ENCODE results near the gene AFDN.

AFDN gene

DNA sequence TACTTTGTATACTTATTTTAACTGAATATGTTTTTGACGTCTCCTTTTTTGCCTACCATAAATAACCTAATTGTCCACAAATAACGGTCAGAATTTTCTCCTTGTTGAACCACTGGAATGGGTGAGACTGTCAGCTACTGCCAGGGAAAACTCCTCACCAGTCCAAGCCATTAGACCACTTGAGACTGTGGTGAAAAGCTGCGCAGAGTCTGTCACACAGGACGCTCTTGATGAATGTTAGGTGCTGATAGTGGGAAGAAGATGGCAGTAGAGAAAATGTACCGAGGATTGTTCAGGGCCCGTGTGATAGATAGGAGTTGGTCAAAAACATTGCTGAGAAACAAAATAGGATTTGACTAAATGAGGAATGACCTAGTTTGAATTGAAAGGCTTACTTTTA is 95.1 kb downstream of the AFDN start:
- POLR2A ChIA-PET = no interaction called here
- TF ChIP-seq ARNT (IDR thresholded peaks at IDR 0.05) (no peak), ZNF384 (IDR thresholded peaks at IDR 0.05) (no peak), LEF1 (IDR thresholded peaks at IDR 0.05; ENCODE audit: borderline replicate concordance) (no peak), L3MBTL2 (conservative IDR thresholded peaks at IDR 0.05) (no peak), BHLHE40 (IDR thresholded peaks at IDR 0.05; ENCODE audit: borderline replicate concordance) (no peak), CTBP1 (IDR thresholded peaks at IDR 0.05; ENCODE audit: borderline replicate concordance) (no peak), FOXM1 (IDR thresholded peaks at IDR 0.05; ENCODE audit: borderline replicate concordance) (no peak), FOXA1 (IDR thresholded peaks at IDR 0.05) (no peak), SP1 (IDR thresholded peaks at IDR 0.05) (no peak), HDGF (IDR thresholded peaks at IDR 0.05; ENCODE audit: borderline replicate concordance) (no peak)
- TF ChIP-seq, protein P1, sequence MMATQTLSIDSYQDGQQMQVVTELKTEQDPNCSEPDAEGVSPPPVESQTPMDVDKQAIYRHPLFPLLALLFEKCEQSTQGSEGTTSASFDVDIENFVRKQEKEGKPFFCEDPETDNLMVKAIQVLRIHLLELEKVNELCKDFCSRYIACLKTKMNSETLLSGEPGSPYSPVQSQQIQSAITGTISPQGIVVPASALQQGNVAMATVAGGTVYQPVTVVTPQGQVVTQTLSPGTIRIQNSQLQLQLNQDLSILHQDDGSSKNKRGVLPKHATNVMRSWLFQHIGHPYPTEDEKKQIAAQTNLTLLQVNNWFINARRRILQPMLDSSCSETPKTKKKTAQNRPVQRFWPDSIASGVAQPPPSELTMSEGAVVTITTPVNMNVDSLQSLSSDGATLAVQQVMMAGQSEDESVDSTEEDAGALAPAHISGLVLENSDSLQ (IDR thresholded peaks at IDR 0.05) = no peak
- DNase-seq (ENCODE audit: extremely low spot score) = no peak
- CTCF ChIA-PET = no interaction called here

DNA sequence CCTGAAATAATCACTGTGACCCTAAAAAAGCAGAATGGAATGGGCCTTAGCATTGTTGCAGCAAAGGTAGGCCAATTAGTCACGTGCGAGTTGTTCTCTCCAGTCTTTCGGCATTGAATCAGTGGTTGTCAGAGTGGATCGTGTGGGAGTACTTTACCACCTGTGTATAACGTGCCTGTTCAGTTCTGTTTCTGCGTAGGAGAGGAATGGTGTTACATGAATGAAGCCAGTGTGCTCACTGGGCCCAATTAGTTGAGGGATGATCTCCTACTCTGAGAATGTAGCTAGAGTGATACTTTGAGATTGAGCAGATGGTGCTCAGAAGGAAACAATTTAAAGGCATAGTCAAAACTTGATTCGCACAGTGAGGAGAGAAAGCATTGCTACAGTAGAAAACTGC is 98.3 kb downstream of the AFDN start:
- DNase-seq (ENCODE audit: extremely low spot score) = no peak
- ChIA-PET CTCF (no interaction called here), POLR2A (no interaction called here)
- TF ChIP-seq BHLHE40 (IDR thresholded peaks at IDR 0.05; ENCODE audit: borderline replicate concordance) = no peak
- no peak for TF ChIP-seq SP1 (IDR thresholded peaks at IDR 0.05)
- TF ChIP-seq, protein P1 (IDR thresholded peaks at IDR 0.05) = no peak
- TF ChIP-seq NFRKB (IDR thresholded peaks at IDR 0.05) = no peak

DNA sequence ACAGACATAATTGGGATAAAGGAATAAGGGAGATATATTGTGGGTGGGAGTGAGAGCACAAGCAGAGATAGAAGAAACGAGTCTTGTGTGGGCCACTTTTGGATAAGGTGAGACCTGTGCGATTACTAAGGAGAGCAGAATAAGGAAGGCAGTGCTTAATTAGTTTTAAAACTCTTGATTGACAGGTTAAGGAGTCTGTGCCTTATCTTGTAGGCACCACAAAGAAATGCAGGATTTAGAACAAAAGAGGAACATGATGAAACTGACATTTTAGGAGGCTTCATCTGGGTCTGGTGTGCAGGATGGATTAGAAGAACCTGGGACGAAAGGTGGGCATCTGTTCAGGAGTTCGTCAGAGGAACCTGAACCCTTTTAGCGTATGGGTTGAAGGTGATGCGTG is 100.5 kb downstream of the AFDN start:
- TF ChIP-seq SP1 (IDR thresholded peaks at IDR 0.05) = no peak
- TF ChIP-seq, protein P1 (IDR thresholded peaks at IDR 0.05) = peak; percentile 62
- ChIA-PET CTCF (no interaction called here), POLR2A (no interaction called here)
- DNase-seq (ENCODE audit: extremely low spot score) = no peak

DNA sequence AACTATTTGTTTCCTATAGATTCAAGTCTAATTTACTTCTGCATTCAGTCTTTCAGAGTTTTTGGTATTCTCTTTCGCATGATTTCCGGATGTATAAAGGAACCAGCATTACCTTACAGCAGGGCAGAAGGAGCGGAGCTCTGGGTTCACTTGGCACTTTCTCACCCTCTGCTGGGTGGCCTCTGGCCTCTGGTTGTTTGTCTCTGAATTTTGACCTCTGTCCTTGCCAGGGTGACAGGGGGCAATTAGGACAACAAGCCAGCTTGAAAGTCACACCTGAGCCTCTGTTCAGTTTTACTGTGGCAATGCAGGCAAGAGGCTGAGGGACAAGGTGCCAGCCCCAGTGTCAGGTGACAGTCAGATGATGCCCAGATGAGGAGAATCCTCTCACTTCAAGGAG is 101.4 kb downstream of the AFDN start:
- TF ChIP-seq ZNF384 (IDR thresholded peaks at IDR 0.05) = no peak
- TF ChIP-seq ELF4 (IDR thresholded peaks at IDR 0.05) = no peak
- TF ChIP-seq FOXA1 (IDR thresholded peaks at IDR 0.05) = no peak
- TF ChIP-seq SP1 (IDR thresholded peaks at IDR 0.05) = no peak
- TF ChIP-seq FOXM1 (IDR thresholded peaks at IDR 0.05; ENCODE audit: borderline replicate concordance) = no peak
- no peak for TF ChIP-seq ARNT (IDR thresholded peaks at IDR 0.05)
- TF ChIP-seq TARDBP (IDR thresholded peaks at IDR 0.05) = no peak
- CTCF ChIA-PET = no interaction called here
- POLR2A ChIA-PET = no interaction called here
- DNase-seq (ENCODE audit: extremely low spot score) = no peak

DNA sequence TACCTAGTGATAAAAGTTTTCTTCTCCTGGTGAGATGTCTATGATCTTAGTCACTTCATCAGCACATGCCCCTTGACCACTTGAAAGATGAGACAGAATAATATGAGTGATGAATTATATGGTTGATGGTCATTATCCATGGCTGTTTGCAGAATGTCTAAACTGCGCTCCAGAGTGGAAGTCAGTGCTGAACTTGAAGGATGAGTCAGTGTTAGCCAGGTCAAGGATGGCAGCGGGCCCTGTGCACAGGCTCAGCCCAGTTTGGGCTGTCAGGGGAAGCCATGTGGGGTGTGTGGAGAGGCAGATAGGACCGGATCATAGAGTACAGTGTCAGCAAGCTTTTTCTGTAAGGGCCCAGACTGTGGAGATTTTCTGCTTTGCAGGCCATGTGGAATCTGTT is 103.6 kb downstream of the AFDN start:
- TF ChIP-seq SUZ12 (IDR thresholded peaks at IDR 0.05) (no peak), ELF4 (IDR thresholded peaks at IDR 0.05) (no peak), LEF1 (IDR thresholded peaks at IDR 0.05; ENCODE audit: borderline replicate concordance) (no peak), TARDBP (IDR thresholded peaks at IDR 0.05) (no peak), SP1 (IDR thresholded peaks at IDR 0.05) (no peak), FOXK2 (IDR thresholded peaks at IDR 0.05) (no peak), BHLHE40 (IDR thresholded peaks at IDR 0.05; ENCODE audit: borderline replicate concordance) (no peak), ARNT (IDR thresholded peaks at IDR 0.05) (no peak), FOXA1 (IDR thresholded peaks at IDR 0.05) (no peak), FOXM1 (IDR thresholded peaks at IDR 0.05; ENCODE audit: borderline replicate concordance) (no peak), L3MBTL2 (conservative IDR thresholded peaks at IDR 0.05) (no peak), CTBP1 (IDR thresholded peaks at IDR 0.05; ENCODE audit: borderline replicate concordance) (no peak), ZNF384 (IDR thresholded peaks at IDR 0.05) (no peak), HDGF (IDR thresholded peaks at IDR 0.05; ENCODE audit: borderline replicate concordance) (no peak), NFRKB (IDR thresholded peaks at IDR 0.05) (no peak)
- TF ChIP-seq, protein P1 (IDR thresholded peaks at IDR 0.05) = no peak
- no peak for DNase-seq (ENCODE audit: extremely low spot score)
- ChIA-PET POLR2A (no interaction called here), CTCF (no interaction called here)

DNA sequence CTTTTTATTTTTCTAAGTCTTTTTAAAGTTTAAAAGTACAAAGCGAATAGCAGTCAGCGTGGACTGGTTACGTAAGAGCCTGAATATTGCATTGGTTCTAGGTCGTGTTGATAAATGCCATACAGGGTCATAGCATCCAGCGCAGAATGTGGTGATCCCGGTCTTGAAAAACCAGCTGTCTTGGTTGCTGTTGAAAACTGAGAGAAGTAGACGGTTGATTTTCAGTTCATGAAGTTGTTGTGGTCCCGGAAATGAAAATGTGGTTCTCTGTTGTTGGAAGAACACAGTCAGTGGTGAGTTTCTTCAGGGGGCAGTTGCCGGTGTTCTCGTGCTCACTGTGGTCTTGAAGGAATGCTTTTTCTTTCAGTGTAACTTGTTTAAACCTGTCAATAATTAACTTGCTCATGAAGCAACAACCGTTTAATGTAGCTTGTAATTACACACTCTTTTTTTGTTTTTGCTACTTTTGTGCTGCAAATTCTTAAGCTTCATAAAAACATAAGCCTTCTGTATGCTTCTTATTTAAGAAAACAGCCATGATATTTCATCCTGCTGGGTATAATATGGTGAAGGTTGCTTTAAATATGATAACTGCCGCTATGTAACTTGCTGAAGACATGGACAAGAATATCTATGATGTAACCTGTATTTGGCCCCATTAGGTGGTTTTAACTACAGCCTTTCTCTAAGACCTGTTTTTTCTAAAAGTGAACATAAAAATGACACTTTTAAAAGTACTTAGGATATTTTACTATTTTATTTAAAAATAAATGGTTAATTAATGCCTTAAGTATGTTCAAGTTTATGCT is 106.0 kb downstream of the AFDN start:
- ChIA-PET CTCF (no interaction called here), POLR2A (no interaction called here)
- no peak for DNase-seq (ENCODE audit: extremely low spot score)
- TF ChIP-seq LEF1 (IDR thresholded peaks at IDR 0.05; ENCODE audit: borderline replicate concordance) (no peak), ARNT (IDR thresholded peaks at IDR 0.05) (no peak)

DNA sequence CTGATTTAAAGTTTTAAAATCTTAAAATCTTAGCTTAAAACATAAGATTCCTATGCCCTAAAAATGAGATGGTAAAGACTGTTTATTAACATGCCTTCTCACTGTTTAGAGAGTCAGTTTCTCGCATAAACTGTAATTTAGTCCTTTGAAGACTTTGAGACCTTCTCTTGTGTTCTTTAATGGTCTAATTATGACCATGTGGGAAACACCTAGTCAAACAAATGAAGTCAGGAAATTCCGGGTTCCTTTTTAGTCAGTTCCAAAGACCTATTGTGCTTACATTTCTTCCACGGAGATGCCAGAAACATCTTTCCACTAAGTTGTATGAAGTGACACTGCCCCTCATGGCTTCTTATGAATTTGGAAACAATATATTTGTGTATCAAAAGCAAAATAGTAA is 106.6 kb downstream of the AFDN start:
- ChIA-PET POLR2A (no interaction called here), CTCF (no interaction called here)
- TF ChIP-seq BHLHE40 (IDR thresholded peaks at IDR 0.05; ENCODE audit: borderline replicate concordance) (no peak), SUZ12 (IDR thresholded peaks at IDR 0.05) (no peak), HDGF (IDR thresholded peaks at IDR 0.05; ENCODE audit: borderline replicate concordance) (no peak)
- TF ChIP-seq, protein P1 (IDR thresholded peaks at IDR 0.05) = no peak
- DNase-seq (ENCODE audit: extremely low spot score) = no peak
